Hepatocyte (in vitro differentiated cells): Measurements from ENCODE around the gene GALNTL6. TPM values are rescaled to one million over a fixed set of nuclear protein-coding genes. Genes with fewer than 3 reads are reported as not detected.
A peak's percentile ranks its signal among the peaks of the same experiment; 100 is the strongest.

Source experiments
- DNase-seq: peaks from one replicate; pipeline ENCODE4 v3.0.0-alpha.2; 2016; ENCODE audit warnings: low spot score
- H2AFZ ChIP-seq: fragments of 200-600 bp; sonication (generic); 2 replicates; pipeline ENCODE4 v1.6.0; 2016; ENCODE audit warnings: antibody characterized with exemption, mild to moderate bottlenecking
- H3K27ac ChIP-seq: fragments of 200-600 bp; sonication (generic); 2 replicates; pipeline ENCODE4 v1.5.1; 2016; ENCODE audit warnings: mild to moderate bottlenecking
- H3K27me3 ChIP-seq: fragments of 200-600 bp; sonication (generic); 2 replicates; pipeline ENCODE4 v1.6.1; 2016
- H3K36me3 ChIP-seq: fragments of 200-600 bp; sonication (generic); replicated peaks from 2 replicates; pipeline ENCODE4 v1.5.1; 2016; ENCODE audit warnings: low read depth; ENCODE audit not compliant: insufficient read depth
- H3K4me1 ChIP-seq: fragments of 200-600 bp; sonication (generic); 2 replicates; pipeline ENCODE4 v1.5.1; 2016; ENCODE audit warnings: mild to moderate bottlenecking, moderate library complexity; ENCODE audit not compliant: insufficient read depth
- H3K4me2 ChIP-seq: fragments of 200-600 bp; sonication (generic); 2 replicates; pipeline ENCODE4 v1.6.0; 2016
- H3K4me3 ChIP-seq: fragments of 200-600 bp; sonication (generic); 2 replicates; pipeline ENCODE4 v1.5.1; 2016; ENCODE audit warnings: mild to moderate bottlenecking
- H3K79me2 ChIP-seq: fragments of 200-600 bp; sonication (generic); 2 replicates; pipeline ENCODE4 v1.6.0; 2017; ENCODE audit warnings: mild to moderate bottlenecking
- H3K9me2 ChIP-seq: fragments of 200-600 bp; sonication (generic); replicated peaks from 2 replicates; pipeline ENCODE4 v1.6.0; 2017; ENCODE audit warnings: mild to moderate bottlenecking; ENCODE audit not compliant: insufficient read depth
- H3K9me3 ChIP-seq: fragments of 200-600 bp; sonication (generic); 2 replicates; pipeline ENCODE4 v1.5.1; 2016; ENCODE audit warnings: low read depth, mild to moderate bottlenecking
- H4K20me1 ChIP-seq: fragments of 200-600 bp; sonication (generic); 2 replicates; pipeline ENCODE4 v1.6.0; 2016; ENCODE audit warnings: mild to moderate bottlenecking; ENCODE audit not compliant: insufficient read depth, poor library complexity, severe bottlenecking
- EZH2 ChIP-seq: fragments of 200-600 bp; sonication (generic); IDR thresholded peaks from 2 replicates; pipeline ENCODE4 v1.6.1; 2016; ENCODE audit warnings: antibody characterized with exemption, mild to moderate bottlenecking, borderline replicate concordance
- EZH2phosphoT487 ChIP-seq: fragments of 200-600 bp; sonication (generic); IDR thresholded peaks from one replicate; pipeline ENCODE4 v1.6.1; 2018; ENCODE audit warnings: antibody characterized with exemption, mild to moderate bottlenecking, low read depth, moderate library complexity; ENCODE audit not compliant: unreplicated experiment, severe bottlenecking
- WGBS: methylation state at CpG from one replicate; pipeline ENCODE4 v1.1.6; 2016; ENCODE audit warnings: low lambda C conversion rate; ENCODE audit errors: missing lambda C conversion rate; 5-methylcytosine and 5-hydroxymethylcytosine counted together
- polyA plus RNA-seq: library from polyadenylated mRNA; unstranded; fragments of >200 nt; fragmentation: Nextera tagmentation; extraction: Ambion mirVana; gene quantifications from 2 replicates; pipeline ENCODE4 v1.2.1, GENCODE V29; 2016
- total RNA-seq: library from RNA; depleted of rRNA; stranded (reverse); fragments of >200 nt; gene quantifications from 2 replicates; pipeline ENCODE4 v1.2.3, GENCODE V29; 2014
- TF ChIP-seq, protein P1 (sequence below): fragments of 200-600 bp; sonication (generic); IDR thresholded peaks from 2 replicates; pipeline ENCODE4 v1.5.1; 2016; ENCODE audit warnings: antibody characterized with exemption, mild to moderate bottlenecking; ENCODE audit not compliant: poor library complexity

GALNTL6 gene
- total and polyA plus RNA-seq, 2 experiments from 2014 or later = 0.53 to 0.74 TPM

- 86% methylated on average over 6 of the region's 6 CpGs for WGBS
- Histone ChIP-seq H3K4me2 (no peak overlapping the region), H3K9me2 (no peaks in the 10 kb centered on the region), H3K4me1 (no peaks in the 10 kb centered on the region), H4K20me1 (no peaks in the 10 kb centered on the region), H3K4me3 (no peak overlapping the region), H3K27ac (no peak overlapping the region), H3K27me3 (no peaks in the 10 kb centered on the region), H3K9me3 (no peaks in the 10 kb centered on the region), H2AFZ (no peak overlapping the region), H3K79me2 (no peaks in the 10 kb centered on the region), H3K36me3 (no peaks in the 10 kb centered on the region)
- no peak for DNase-seq
- no peak for TF ChIP-seq EZH2
- no peak for TF ChIP-seq EZH2phosphoT487
- TF ChIP-seq, protein P1, sequence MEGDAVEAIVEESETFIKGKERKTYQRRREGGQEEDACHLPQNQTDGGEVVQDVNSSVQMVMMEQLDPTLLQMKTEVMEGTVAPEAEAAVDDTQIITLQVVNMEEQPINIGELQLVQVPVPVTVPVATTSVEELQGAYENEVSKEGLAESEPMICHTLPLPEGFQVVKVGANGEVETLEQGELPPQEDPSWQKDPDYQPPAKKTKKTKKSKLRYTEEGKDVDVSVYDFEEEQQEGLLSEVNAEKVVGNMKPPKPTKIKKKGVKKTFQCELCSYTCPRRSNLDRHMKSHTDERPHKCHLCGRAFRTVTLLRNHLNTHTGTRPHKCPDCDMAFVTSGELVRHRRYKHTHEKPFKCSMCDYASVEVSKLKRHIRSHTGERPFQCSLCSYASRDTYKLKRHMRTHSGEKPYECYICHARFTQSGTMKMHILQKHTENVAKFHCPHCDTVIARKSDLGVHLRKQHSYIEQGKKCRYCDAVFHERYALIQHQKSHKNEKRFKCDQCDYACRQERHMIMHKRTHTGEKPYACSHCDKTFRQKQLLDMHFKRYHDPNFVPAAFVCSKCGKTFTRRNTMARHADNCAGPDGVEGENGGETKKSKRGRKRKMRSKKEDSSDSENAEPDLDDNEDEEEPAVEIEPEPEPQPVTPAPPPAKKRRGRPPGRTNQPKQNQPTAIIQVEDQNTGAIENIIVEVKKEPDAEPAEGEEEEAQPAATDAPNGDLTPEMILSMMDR = no peak
These were observed 843.9 kb downstream of the GALNTL6 start for GRCh38 chr4:172657081-172657480.

- Histone ChIP-seq H2AFZ (no peak overlapping the region), H4K20me1 (no peaks in the 10 kb centered on the region), H3K79me2 (no peaks in the 10 kb centered on the region), H3K4me1 (no peaks in the 10 kb centered on the region), H3K27ac (no peak overlapping the region), H3K4me3 (no peak overlapping the region), H3K4me2 (no peak overlapping the region), H3K36me3 (no peaks in the 10 kb centered on the region), H3K27me3 (no peaks in the 10 kb centered on the region), H3K9me2 (no peaks in the 10 kb centered on the region), H3K9me3 (no peaks in the 10 kb centered on the region)
- WGBS = 59% methylated on average over 3 of the region's 3 CpGs
- DNase-seq = peak; percentile 9
- no peak for TF ChIP-seq EZH2phosphoT487
These were observed 847.0 kb downstream of the GALNTL6 start for GRCh38 chr4:172660251-172660650.

GRCh38 chr4:172662113-172662512 is 848.9 kb downstream of the GALNTL6 start:
- 91% methylated on average over 3 of the region's 3 CpGs for WGBS
- H3K9me2 ChIP-seq = no peaks in the 10 kb centered on the region
- H4K20me1 ChIP-seq = no peaks in the 10 kb centered on the region
- no peaks in the 10 kb centered on the region for H3K79me2 ChIP-seq
- no peaks in the 10 kb centered on the region for H3K36me3 ChIP-seq
- no peak for DNase-seq
- no peak overlapping the region for H2AFZ ChIP-seq
- H3K4me3 ChIP-seq = no peak overlapping the region
- no peaks in the 10 kb centered on the region for H3K9me3 ChIP-seq
- H3K4me2 ChIP-seq = no peak overlapping the region
- H3K27ac ChIP-seq = no peak overlapping the region
- TF ChIP-seq EZH2phosphoT487 = no peak
- TF ChIP-seq, protein P1 = no peak
- no peaks in the 10 kb centered on the region for H3K4me1 ChIP-seq
- no peaks in the 10 kb centered on the region for H3K27me3 ChIP-seq

- H3K36me3 ChIP-seq = no peaks in the 10 kb centered on the region
- H3K4me3 ChIP-seq = no peak overlapping the region
- H4K20me1 ChIP-seq = no peaks in the 10 kb centered on the region
- H3K9me3 ChIP-seq = no peaks in the 10 kb centered on the region
- no peaks in the 10 kb centered on the region for H3K27me3 ChIP-seq
- H3K79me2 ChIP-seq = no peaks in the 10 kb centered on the region
- no peaks in the 10 kb centered on the region for H3K4me1 ChIP-seq
- no peaks in the 10 kb centered on the region for H3K9me2 ChIP-seq
- no peak overlapping the region for H3K27ac ChIP-seq
- no peak for DNase-seq
- H2AFZ ChIP-seq = no peak overlapping the region
- WGBS = 75% methylated on average over 6 of the region's 6 CpGs
- H3K4me2 ChIP-seq = no peak overlapping the region
- TF ChIP-seq, protein P1 = peak; percentile 9
- TF ChIP-seq EZH2 = no peak
These were observed 853.6 kb downstream of the GALNTL6 start for GRCh38 chr4:172666711-172667368.
